NT2/D1 (cell line): ENCODE results near the gene NDFIP1.

ENCODE experiments used
- DNase-seq: peaks from one replicate; pipeline ENCODE4 v3.0.0-alpha.2; 2011; ENCODE audit warnings: low read depth, low spot score
- H3K27me3 ChIP-seq: 2 replicates; pipeline ENCODE4 v1.6.0; 2011; ENCODE audit warnings: mild to moderate bottlenecking; ENCODE audit not compliant: insufficient read length, insufficient read depth
- H3K36me3 ChIP-seq: 2 replicates; pipeline ENCODE4 v1.6.1; 2011; ENCODE audit warnings: mild to moderate bottlenecking, low read length, mixed read lengths; ENCODE audit not compliant: insufficient read depth, insufficient read length
- H3K4me1 ChIP-seq: 2 replicates; pipeline ENCODE4 v1.5.1; 2011; ENCODE audit not compliant: insufficient read depth, insufficient read length
- H3K4me3 ChIP-seq: 2 replicates; pipeline ENCODE4 v1.5.1; 2011; ENCODE audit warnings: low read depth; ENCODE audit not compliant: insufficient read length
- H3K9ac ChIP-seq: 2 replicates; pipeline ENCODE4 v1.6.0; 2011; ENCODE audit warnings: low read depth; ENCODE audit not compliant: insufficient read length
- H3K9me3 ChIP-seq: 2 replicates; pipeline ENCODE4 v1.5.1; 2011; ENCODE audit warnings: mild to moderate bottlenecking, low read length; ENCODE audit not compliant: insufficient read depth
- SUZ12 ChIP-seq: IDR thresholded peaks from 2 replicates; pipeline ENCODE4 v1.6.1; 2011; ENCODE audit not compliant: insufficient read length, insufficient read depth; ENCODE audit errors: extremely low read depth
- YY1 ChIP-seq: IDR thresholded peaks from 2 replicates; pipeline ENCODE4 v1.6.1; 2011; ENCODE audit not compliant: insufficient read length, insufficient read depth
- ZNF274 ChIP-seq: IDR thresholded peaks from 2 replicates; pipeline ENCODE4 v1.6.1; 2011; ENCODE audit warnings: mild to moderate bottlenecking, low read depth, low read length

The NDFIP1 gene

GRCh38 chr5:142102980-142103740 lies 5.4 kb upstream of the NDFIP1 start:
- no peak overlapping the region for H3K4me3 ChIP-seq
- no peak for TF ChIP-seq SUZ12
- TF ChIP-seq ZNF274: no peak
- TF ChIP-seq YY1: no peak
- peaks cover 20% of the 10 kb centered on the region for H3K27me3 ChIP-seq
- no peak overlapping the region for H3K9ac ChIP-seq
- no peaks in the 10 kb centered on the region for H3K4me1 ChIP-seq
- H3K36me3 ChIP-seq: no peaks in the 10 kb centered on the region
- DNase-seq: no peak
- no peaks in the 10 kb centered on the region for H3K9me3 ChIP-seq

GRCh38 chr5:142104491-142104890 lies 4.1 kb upstream of the NDFIP1 start:
- Histone ChIP-seq H3K27me3 (peaks cover 23% of the 10 kb centered on the region), H3K4me3 (no peak overlapping the region), H3K9ac (no peak overlapping the region), H3K36me3 (no peaks in the 10 kb centered on the region), H3K9me3 (no peaks in the 10 kb centered on the region), H3K4me1 (no peaks in the 10 kb centered on the region)
- no peak for DNase-seq
- no peak for TF ChIP-seq ZNF274

GRCh38 chr5:142106061-142106460 lies 2.5 kb upstream of the NDFIP1 start:
- TF ChIP-seq YY1 (no peak), ZNF274 (no peak), SUZ12 (no peak)
- Histone ChIP-seq H3K9ac (no peak overlapping the region), H3K27me3 (peaks cover 23% of the 10 kb centered on the region), H3K4me3 (no peak overlapping the region), H3K36me3 (no peaks in the 10 kb centered on the region), H3K4me1 (no peaks in the 10 kb centered on the region), H3K9me3 (no peaks in the 10 kb centered on the region)
- no peak for DNase-seq

- H3K36me3 ChIP-seq: no peaks in the 10 kb centered on the region
- H3K4me1 ChIP-seq: no peaks in the 10 kb centered on the region
- H3K4me3 ChIP-seq: no peak overlapping the region
- DNase-seq: no peak
- H3K27me3 ChIP-seq: peaks cover 23% of the 10 kb centered on the region
- TF ChIP-seq YY1 (no peak), ZNF274 (no peak), SUZ12 (no peak)
- H3K9me3 ChIP-seq: no peaks in the 10 kb centered on the region
- no peak overlapping the region for H3K9ac ChIP-seq
Measured at GRCh38 chr5:142107036-142107735, 1.4 kb upstream of the NDFIP1 start.

- TF ChIP-seq ZNF274: no peak
- no peak for TF ChIP-seq SUZ12
- no peak for TF ChIP-seq YY1
- DNase-seq: no peak
- no peaks in the 10 kb centered on the region for H3K4me1 ChIP-seq
- peak overlapping the region; percentile 75 for H3K4me3 ChIP-seq
- H3K36me3 ChIP-seq: no peaks in the 10 kb centered on the region
- H3K9me3 ChIP-seq: no peaks in the 10 kb centered on the region
- peaks cover 23% of the 10 kb centered on the region for H3K27me3 ChIP-seq
- H3K9ac ChIP-seq: peak overlapping the region; percentile 91
Measured at GRCh38 chr5:142107736-142108431, 695 bp upstream of the NDFIP1 start.

GRCh38 chr5:142109331-142110045 lies 909 bp downstream of the NDFIP1 start:
- no peak for DNase-seq
- H3K36me3 ChIP-seq: no peaks in the 10 kb centered on the region
- H3K27me3 ChIP-seq: peaks cover 23% of the 10 kb centered on the region
- no peaks in the 10 kb centered on the region for H3K4me1 ChIP-seq
- peak overlapping the region; percentile 75 for H3K4me3 ChIP-seq
- H3K9ac ChIP-seq: peak overlapping the region; percentile 91
- no peaks in the 10 kb centered on the region for H3K9me3 ChIP-seq
- no peak for TF ChIP-seq YY1
- TF ChIP-seq ZNF274: no peak
- TF ChIP-seq SUZ12: no peak

- Histone ChIP-seq H3K9me3 (no peaks in the 10 kb centered on the region), H3K27me3 (peaks cover 23% of the 10 kb centered on the region), H3K9ac (peak overlapping the region; percentile 67), H3K4me1 (no peaks in the 10 kb centered on the region), H3K4me3 (peak overlapping the region; percentile 75), H3K36me3 (no peaks in the 10 kb centered on the region)
- TF ChIP-seq SUZ12 (no peak), ZNF274 (no peak), YY1 (no peak)
- no peak for DNase-seq
Measured at GRCh38 chr5:142110046-142110531, 1.5 kb downstream of the NDFIP1 start.
